ENCODE measurements around the gene MAP2K2. TPM values are rescaled to one million over a fixed set of nuclear protein-coding genes. Genes with fewer than 3 reads are reported as not detected.

Gene MAP2K2
- total RNA-seq, 1 donor from 2014 or later, result 153 TPM

- DNase-seq (ENCODE audit: low spot score), result no peak
- Mint-ChIP-seq H3K27ac (ENCODE audit: unreplicated experiment) (no peak overlapping the region), H3K4me3 (ENCODE audit: unreplicated experiment) (no peak overlapping the region), H3K9me3 (ENCODE audit: unreplicated experiment) (no peaks in the 10 kb centered on the region), H3K27me3 (ENCODE audit: unreplicated experiment) (peaks cover 2% of the 10 kb centered on the region), H3K36me3 (ENCODE audit: low read depth, unreplicated experiment) (peaks cover 26% of the 10 kb centered on the region), H3K4me1 (ENCODE audit: unreplicated experiment) (no peaks in the 10 kb centered on the region)
- no peak for TF ChIP-seq CTCF (IDR thresholded peaks at IDR 0.05; ENCODE audit: unreplicated experiment)
These were observed 20.9 kb downstream of the MAP2K2 start for GRCh38 chr19:4103080-4103433.

GRCh38 chr19:4102339-4103079 is 21.4 kb downstream of the MAP2K2 start:
- no peak overlapping the region for H3K4me3 Mint-ChIP-seq (ENCODE audit: unreplicated experiment)
- TF ChIP-seq CTCF (IDR thresholded peaks at IDR 0.05; ENCODE audit: unreplicated experiment), result no peak
- no peak overlapping the region for H3K27ac Mint-ChIP-seq (ENCODE audit: unreplicated experiment)
- DNase-seq (ENCODE audit: low spot score), result no peak
- no peaks in the 10 kb centered on the region for H3K4me1 Mint-ChIP-seq (ENCODE audit: unreplicated experiment)
- no peaks in the 10 kb centered on the region for H3K9me3 Mint-ChIP-seq (ENCODE audit: unreplicated experiment)
- peaks cover 2% of the 10 kb centered on the region for H3K27me3 Mint-ChIP-seq (ENCODE audit: unreplicated experiment)
- peaks cover 24% of the 10 kb centered on the region for H3K36me3 Mint-ChIP-seq (ENCODE audit: low read depth, unreplicated experiment)

GRCh38 chr19:4101496-4101770 is 22.5 kb downstream of the MAP2K2 start:
- Mint-ChIP-seq H3K27ac (ENCODE audit: unreplicated experiment) (no peak overlapping the region), H3K27me3 (ENCODE audit: unreplicated experiment) (peaks cover 2% of the 10 kb centered on the region), H3K36me3 (ENCODE audit: low read depth, unreplicated experiment) (peaks cover 18% of the 10 kb centered on the region), H3K4me3 (ENCODE audit: unreplicated experiment) (no peak overlapping the region), H3K9me3 (ENCODE audit: unreplicated experiment) (no peaks in the 10 kb centered on the region), H3K4me1 (ENCODE audit: unreplicated experiment) (no peaks in the 10 kb centered on the region)
- no peak for DNase-seq (ENCODE audit: low spot score)
- TF ChIP-seq CTCF (IDR thresholded peaks at IDR 0.05; ENCODE audit: unreplicated experiment), result no peak

GRCh38 chr19:4100647-4101495 is 23.1 kb downstream of the MAP2K2 start:
- no peak for TF ChIP-seq CTCF (IDR thresholded peaks at IDR 0.05; ENCODE audit: unreplicated experiment)
- no peak overlapping the region for H3K27ac Mint-ChIP-seq (ENCODE audit: unreplicated experiment)
- H3K4me3 Mint-ChIP-seq (ENCODE audit: unreplicated experiment), result peak overlapping the region; percentile 51
- no peak for DNase-seq (ENCODE audit: low spot score)
- no peaks in the 10 kb centered on the region for H3K9me3 Mint-ChIP-seq (ENCODE audit: unreplicated experiment)
- H3K4me1 Mint-ChIP-seq (ENCODE audit: unreplicated experiment), result no peaks in the 10 kb centered on the region
- H3K36me3 Mint-ChIP-seq (ENCODE audit: low read depth, unreplicated experiment), result peaks cover 18% of the 10 kb centered on the region
- peaks cover 2% of the 10 kb centered on the region for H3K27me3 Mint-ChIP-seq (ENCODE audit: unreplicated experiment)
